Measurements from ENCODE around the gene CD52.

The CD52 gene

DNA sequence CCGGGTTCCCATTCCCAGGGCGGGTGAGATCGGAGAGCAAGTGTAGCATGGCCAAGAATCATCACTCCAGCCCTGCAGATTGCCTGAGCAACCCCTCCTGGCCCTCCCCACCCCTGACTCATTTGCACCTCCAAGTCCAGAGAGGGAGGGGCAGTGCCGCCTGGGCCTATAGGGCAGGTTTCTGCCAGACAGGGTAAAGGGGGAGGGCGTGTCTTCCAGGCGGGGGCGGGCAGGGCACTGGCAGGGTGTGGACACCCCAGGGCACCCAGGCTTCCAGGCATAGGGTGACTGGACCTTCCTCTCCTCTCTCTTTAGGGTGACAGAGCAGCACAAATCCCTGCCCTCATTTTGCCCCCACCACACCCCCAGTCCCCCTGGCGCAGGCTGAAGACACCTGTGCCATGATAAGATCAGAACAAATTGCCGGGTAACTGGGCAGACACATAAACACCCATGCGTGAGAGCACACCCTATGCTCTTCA lies 39.4 kb downstream of the CD52 start:
- DNase-seq (ENCODE audit: low spot score) = no peak

DNA sequence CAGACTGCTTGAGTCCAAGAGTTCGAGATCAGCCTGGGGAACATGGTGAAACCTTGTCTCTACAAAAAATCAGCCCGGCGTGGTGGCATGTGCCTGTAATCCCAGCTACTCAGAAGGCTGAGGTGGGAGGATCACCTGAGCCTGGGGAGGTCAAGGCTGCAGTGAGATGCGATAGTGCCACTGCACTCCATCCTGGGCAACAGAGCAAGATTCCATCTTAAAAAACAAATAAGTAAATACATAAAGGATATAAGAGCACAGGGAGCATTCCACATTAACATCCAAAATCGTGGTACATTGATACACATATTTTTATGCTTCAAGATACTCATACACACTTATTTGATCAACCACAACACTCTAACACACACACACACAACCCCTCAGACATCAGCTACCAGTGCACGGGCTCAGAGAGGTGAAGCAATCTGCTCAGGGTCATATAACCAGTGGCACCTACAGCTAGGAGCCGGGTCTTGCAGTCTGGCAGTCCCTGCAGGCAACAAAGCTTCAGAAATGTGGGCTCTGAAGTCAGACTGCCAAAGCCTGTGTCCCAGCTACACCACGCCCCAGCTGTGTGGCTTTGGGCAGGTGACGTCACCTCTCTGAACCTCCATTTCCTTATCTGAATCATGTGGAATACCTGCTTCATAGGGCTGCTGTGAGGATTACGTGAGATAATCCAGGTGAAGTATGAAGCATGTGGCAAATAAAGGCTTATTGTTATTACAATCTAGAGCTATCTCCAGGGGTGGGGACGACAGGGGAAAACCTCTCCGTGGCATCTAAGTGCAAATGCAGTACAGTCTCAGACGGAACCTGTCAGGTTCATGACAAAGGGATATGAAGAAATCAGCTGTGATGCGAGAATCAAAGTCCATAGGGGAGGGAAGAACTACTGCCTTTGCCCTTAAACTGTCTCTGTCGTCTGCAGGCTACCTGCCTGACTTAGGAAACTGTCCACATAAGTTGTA lies 40.9 kb downstream of the CD52 start:
- DNase-seq (ENCODE audit: low spot score) = no peak

- no peak for DNase-seq (ENCODE audit: low spot score)
These were observed 42.4 kb downstream of the CD52 start for GRCh38 chr1:26359981-26360806.

GRCh38 chr1:26360807-26361604 lies 43.2 kb downstream of the CD52 start:
- no peak for DNase-seq (ENCODE audit: low spot score)

DNA sequence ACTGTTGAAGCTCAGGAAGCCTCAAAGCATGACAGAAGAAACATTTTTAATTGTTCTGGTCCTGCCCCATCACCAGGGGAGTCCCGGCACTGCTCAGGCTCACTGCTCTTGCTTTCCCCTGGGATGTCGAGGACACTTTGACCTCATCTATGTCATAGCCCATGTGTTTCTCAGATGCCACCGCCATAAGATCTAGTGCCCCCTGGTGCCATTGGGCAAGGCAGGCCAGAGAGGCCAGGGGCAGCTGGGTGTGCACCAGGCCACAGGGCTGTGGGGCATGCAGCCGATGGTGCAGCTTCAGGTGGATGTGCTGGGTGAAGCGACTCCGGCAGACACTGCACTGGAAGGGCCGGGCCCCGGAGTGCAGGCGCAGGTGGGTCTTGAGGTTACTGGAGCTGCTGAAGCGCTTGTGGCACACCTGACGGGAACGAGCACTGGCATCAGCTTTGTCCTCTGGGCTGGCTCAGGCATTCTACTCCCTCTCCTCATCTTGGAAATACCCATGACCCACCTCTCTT lies 43.9 kb downstream of the CD52 start:
- no peak for DNase-seq (ENCODE audit: low spot score)

DNA sequence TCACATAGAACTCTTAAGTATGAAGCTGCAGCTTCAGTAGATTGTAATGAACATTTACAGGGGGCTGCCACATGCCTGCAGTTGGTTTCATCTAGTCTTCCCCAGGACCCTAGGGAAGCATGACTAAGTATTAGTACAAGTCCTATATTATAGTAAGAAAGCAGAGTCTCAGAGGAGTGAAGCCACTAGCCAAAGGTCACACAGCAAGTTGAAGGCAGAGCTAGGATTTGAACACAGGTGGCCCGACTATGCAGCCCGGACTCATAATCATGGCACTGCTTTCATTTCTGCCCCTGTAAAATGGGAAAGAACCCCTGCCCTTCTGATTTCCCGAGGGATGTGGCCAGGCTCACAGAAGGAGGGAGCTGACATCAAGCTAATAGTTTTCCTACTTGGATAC lies 44.6 kb downstream of the CD52 start:
- DNase-seq (ENCODE audit: low spot score) = no peak

DNA sequence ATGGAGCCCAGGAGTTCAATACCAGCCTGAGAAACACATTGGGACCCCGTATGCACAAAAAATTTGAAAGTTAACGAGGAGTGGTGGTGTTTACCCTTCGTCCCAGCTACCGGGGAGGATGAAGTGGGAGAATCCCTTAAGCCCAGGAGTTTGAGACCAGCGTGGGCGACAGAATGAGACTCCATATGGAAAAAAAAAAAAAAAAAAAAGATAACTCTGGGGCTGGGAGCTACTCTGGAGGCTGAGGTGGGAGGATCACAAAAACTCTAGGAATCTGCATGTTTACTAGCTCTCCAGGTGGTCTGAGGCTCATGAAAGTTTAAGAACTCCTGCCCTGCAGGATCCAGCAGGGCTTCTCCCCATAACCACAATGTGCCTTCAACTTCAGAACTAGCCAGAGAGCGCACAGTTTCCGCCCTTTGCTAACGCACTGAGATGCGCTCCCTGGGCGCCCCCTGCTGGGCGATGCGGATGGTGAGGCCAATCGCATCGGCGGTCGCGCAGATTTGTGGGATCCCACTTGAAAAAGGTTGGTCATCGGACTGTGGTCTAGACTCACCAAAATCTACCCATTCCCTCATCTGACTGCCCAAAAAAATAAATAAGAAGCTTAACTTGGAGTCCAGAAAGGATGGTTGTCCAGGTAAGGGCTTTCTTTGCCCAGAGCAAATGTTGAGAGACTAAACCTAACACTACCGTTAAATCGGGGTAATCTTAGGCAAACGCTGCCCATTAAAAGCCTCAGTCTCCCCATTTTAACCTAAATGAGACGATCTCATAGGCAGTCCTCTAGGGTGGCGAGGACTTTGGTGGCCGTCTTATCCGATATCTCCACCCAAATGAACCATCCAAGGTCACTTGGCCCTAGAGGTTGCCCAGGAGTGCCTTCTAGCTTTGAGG lies 46.0 kb downstream of the CD52 start:
- peak; percentile 81 for DNase-seq (ENCODE audit: low spot score)

DNA sequence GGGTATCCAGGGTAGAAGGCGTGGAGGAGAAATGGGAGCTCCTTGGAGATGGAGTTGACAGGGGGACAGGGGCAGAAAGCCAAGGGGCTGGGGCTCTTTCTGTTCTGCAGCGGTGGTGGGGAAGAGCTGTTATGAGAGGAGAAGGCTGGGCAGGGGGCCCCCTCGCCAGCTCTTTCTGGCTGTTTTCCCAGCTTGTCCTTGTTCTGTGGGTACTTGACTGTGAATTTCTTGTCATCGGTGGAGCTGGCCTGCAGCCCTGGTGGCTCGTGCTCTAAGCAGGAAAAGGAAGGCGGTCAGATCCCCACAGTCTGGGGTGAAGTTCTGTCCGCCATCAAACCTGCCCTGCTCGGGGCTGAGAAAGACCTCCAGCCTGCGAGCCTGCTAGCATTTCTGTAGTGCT lies 47.2 kb downstream of the CD52 start:
- no peak for DNase-seq (ENCODE audit: low spot score)

DNA sequence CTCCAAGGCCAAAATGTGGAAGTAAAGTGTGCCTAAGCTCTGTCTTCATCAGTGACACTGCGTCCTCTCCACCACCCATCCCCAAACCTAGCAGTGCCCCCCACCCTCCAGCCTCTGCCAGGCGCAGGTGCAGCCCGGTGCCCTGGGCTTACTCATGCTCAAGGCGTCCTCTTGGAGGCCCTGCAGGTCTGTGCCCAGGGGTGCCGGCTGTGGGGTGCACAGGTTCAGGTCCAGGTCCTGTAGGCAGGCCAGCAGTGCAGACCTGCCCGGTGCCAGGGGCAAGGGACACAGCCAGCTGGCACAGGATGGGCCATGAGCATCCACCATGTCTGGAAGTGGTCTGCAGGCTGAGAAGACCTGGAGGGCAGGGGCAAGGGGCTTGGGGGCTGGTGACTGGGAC lies 49.7 kb downstream of the CD52 start:
- no peak for DNase-seq (ENCODE audit: low spot score)

- DNase-seq (ENCODE audit: low spot score) = no peak
These were observed 50.2 kb downstream of the CD52 start for GRCh38 chr1:26368006-26368405.

- no peak for DNase-seq (ENCODE audit: low spot score)
These were observed 50.7 kb downstream of the CD52 start for GRCh38 chr1:26368486-26368885.

All from hepatic stellate cell (primary cell).